Measurements from ENCODE around the gene MAGEC3. TPM values are rescaled to one million over a fixed set of nuclear protein-coding genes. Genes with fewer than 3 reads are reported as not detected.

Gene MAGEC3
- total and polyA plus RNA-seq, 2 experiments from 2014 or later = not detected

DNA sequence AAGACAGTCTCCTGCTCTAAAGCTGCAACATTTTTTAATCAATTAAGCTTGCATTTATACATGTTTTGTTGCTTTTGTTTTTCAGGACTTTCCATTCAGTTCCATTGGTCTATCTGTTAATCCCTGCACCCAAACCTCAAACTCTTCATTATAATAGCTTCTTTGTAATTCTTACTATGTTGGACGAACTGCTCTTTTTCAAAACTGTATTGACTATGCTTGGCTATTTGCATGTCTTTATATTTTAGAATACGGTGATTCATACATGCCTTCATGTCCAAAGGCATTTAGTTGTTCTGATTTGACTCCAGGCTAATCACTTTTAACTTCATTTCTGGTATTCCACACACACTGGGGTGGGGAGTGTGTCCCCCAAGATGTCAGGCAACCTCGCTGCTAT lies 79.7 kb downstream of the MAGEC3 start:
- H3K4me1 Mint-ChIP-seq = no peaks in the 10 kb centered on the region
- DNase-seq (ENCODE audit: low spot score) = no peak
- Histone ChIP-seq H3F3A (replicated peaks; ENCODE audit: low read depth) (no peaks in the 10 kb centered on the region), H3K36me3 (ENCODE audit: insufficient read depth) (no peaks in the 10 kb centered on the region), H3K27ac (ENCODE audit: low read depth) (no peak overlapping the region), H4K20me1 (replicated peaks; ENCODE audit: insufficient read depth) (no peaks in the 10 kb centered on the region), H3K4me2 (no peak overlapping the region), H3K79me2 (replicated peaks; ENCODE audit: insufficient read depth) (no peaks in the 10 kb centered on the region), H3K4me1 (ENCODE audit: insufficient read depth) (no peaks in the 10 kb centered on the region), H3K27me3 (ENCODE audit: insufficient read depth) (no peaks in the 10 kb centered on the region), H2AFZ (no peak overlapping the region), H3K9me2 (ENCODE audit: insufficient read depth) (no peaks in the 10 kb centered on the region), H3K4me3 (no peak overlapping the region)
- TF ChIP-seq ETS1 (IDR thresholded peaks at IDR 0.05) (no peak), CREB1 (CRISPR knock-in tag; IDR thresholded peaks at IDR 0.05; ENCODE audit: low read depth) (no peak), REST (IDR thresholded peaks at IDR 0.05; ENCODE audit: unreplicated experiment) (no peak), STAT1 (IDR thresholded peaks at IDR 0.05; ENCODE audit: unreplicated experiment) (no peak), POLR2AphosphoS5 (IDR thresholded peaks at IDR 0.05; ENCODE audit: low read depth) (no peak), EZH2 (IDR thresholded peaks at IDR 0.05; ENCODE audit: low read depth, unreplicated experiment) (no peak), ZNF114 (CRISPR knock-in tag; IDR thresholded peaks at IDR 0.05) (no peak)
- no peaks in the 10 kb centered on the region for H3K9me3 Mint-ChIP-seq
- no peak overlapping the region for H3K27ac Mint-ChIP-seq
- no peak for ATAC-seq
- no peak overlapping the region for H3K4me3 Mint-ChIP-seq
- H3K27me3 Mint-ChIP-seq (ENCODE audit: insufficient read depth, low read depth, poor library complexity) = no peaks in the 10 kb centered on the region
- no peaks in the 10 kb centered on the region for H3K36me3 Mint-ChIP-seq (ENCODE audit: low read depth)

- H3F3A ChIP-seq (replicated peaks; ENCODE audit: low read depth) = no peaks in the 10 kb centered on the region
- H3K27ac ChIP-seq (ENCODE audit: low read depth) = no peak overlapping the region
- no peaks in the 10 kb centered on the region for H3K27me3 Mint-ChIP-seq (ENCODE audit: insufficient read depth, low read depth, poor library complexity)
- H3K27ac Mint-ChIP-seq = no peak overlapping the region
- H3K9me2 ChIP-seq (ENCODE audit: insufficient read depth) = no peaks in the 10 kb centered on the region
- no peaks in the 10 kb centered on the region for H3K4me1 Mint-ChIP-seq
- H3K4me3 ChIP-seq = no peak overlapping the region
- ATAC-seq = no peak
- no peak overlapping the region for H3K4me2 ChIP-seq
- TF ChIP-seq POLR2AphosphoS5 (IDR thresholded peaks at IDR 0.05; ENCODE audit: low read depth) (no peak), NANOG (IDR thresholded peaks at IDR 0.05; ENCODE audit: borderline replicate concordance) (no peak), CREB1 (CRISPR knock-in tag; IDR thresholded peaks at IDR 0.05; ENCODE audit: low read depth) (no peak)
- H4K20me1 ChIP-seq (replicated peaks; ENCODE audit: insufficient read depth) = no peaks in the 10 kb centered on the region
- no peaks in the 10 kb centered on the region for H3K79me2 ChIP-seq (replicated peaks; ENCODE audit: insufficient read depth)
- H2AFZ ChIP-seq = no peak overlapping the region
- H3K9me3 Mint-ChIP-seq = no peaks in the 10 kb centered on the region
- H3K27me3 ChIP-seq (ENCODE audit: insufficient read depth) = no peaks in the 10 kb centered on the region
- H3K4me1 ChIP-seq (ENCODE audit: insufficient read depth) = no peaks in the 10 kb centered on the region
- H3K36me3 Mint-ChIP-seq (ENCODE audit: low read depth) = no peaks in the 10 kb centered on the region
- DNase-seq (ENCODE audit: low spot score) = no peak
- H3K36me3 ChIP-seq (ENCODE audit: insufficient read depth) = no peaks in the 10 kb centered on the region
- no peak overlapping the region for H3K4me3 Mint-ChIP-seq
Observed at GRCh38 chrX:141924293-141924692, 86.2 kb downstream of the MAGEC3 start.
